ENCODE results near the gene LIPM. TPM values are rescaled to one million over a fixed set of nuclear protein-coding genes. Genes with fewer than 3 reads are reported as not detected.

The LIPM gene
- total and polyA plus RNA-seq, 8 donors, result 0.14 TPM; not detected in 7

DNA sequence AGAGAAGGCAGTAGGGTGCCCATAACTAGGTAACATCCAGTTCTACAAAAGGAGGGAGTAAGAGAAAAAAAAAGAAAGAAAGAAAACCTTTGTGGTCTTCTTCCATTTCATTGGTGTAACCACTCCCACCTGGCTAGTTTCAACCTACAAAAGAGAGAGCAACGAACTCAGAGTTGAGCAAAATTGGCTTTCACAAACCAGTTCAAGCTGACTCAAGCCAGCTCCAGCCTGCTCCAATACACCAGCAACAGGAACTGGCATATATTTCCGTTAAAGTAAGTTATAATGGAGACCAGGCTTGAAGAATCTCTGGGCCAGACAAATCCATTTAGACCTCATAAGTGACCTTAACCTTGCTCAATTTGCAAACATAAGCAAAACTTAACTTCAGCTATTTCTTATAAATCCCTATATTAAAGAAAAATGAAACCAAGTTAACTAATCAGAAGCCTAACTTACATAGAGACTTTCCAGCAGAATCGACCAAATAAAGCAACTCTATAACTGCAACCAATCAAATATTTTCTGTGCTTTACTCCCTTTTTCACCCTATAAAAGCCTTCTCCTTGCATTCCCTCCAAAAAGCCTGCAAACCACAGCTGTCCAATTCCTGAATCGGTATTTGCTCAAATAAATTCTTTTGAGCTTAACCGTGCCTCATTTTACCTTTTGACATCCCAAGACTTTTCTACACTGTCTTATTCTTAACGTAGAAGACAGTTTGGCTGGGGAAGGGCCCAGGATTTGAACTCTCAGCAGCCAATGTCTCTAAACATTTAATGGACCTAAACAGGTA is 39.0 kb downstream of the LIPM start:
- intact Hi-C loops (cut with DNase I), result no loop called here
- TF ChIP-seq, protein P1, sequence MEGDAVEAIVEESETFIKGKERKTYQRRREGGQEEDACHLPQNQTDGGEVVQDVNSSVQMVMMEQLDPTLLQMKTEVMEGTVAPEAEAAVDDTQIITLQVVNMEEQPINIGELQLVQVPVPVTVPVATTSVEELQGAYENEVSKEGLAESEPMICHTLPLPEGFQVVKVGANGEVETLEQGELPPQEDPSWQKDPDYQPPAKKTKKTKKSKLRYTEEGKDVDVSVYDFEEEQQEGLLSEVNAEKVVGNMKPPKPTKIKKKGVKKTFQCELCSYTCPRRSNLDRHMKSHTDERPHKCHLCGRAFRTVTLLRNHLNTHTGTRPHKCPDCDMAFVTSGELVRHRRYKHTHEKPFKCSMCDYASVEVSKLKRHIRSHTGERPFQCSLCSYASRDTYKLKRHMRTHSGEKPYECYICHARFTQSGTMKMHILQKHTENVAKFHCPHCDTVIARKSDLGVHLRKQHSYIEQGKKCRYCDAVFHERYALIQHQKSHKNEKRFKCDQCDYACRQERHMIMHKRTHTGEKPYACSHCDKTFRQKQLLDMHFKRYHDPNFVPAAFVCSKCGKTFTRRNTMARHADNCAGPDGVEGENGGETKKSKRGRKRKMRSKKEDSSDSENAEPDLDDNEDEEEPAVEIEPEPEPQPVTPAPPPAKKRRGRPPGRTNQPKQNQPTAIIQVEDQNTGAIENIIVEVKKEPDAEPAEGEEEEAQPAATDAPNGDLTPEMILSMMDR (IDR thresholded peaks at IDR 0.05), result no peak
- Histone ChIP-seq H3K27ac (peak overlapping the region in 1 of 2 donors; percentile 74), H3K4me1 (peaks cover 0 to 21% of the 10 kb centered on the region in 2 donors), H3K9me3 (no peaks in the 10 kb centered on the region), H3K27me3 (no peaks in the 10 kb centered on the region), H3K4me3 (no peak overlapping the region), H3K36me3 (no peaks in the 10 kb centered on the region)
- DNase-seq (no peak), ATAC-seq (no peak)

DNA sequence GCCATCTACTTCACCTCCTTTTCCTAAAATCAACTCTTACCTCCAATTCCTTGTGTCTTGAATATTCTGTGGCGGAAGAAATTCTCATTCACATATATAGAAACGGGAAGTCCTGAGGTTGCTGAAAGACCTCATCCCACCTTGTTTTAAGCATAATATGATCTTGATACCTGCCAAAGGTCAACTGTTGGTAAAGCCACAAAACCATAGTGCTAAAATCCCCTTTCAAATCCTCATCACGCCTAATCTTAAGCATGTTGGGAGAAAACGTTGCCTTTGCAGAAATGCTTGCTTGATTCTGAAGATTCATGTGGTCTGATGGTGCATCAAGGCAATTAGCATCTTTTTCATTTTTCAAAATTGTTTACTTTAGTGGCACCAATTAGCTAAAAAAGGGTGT is 40.6 kb downstream of the LIPM start:
- Histone ChIP-seq H3K4me3 (no peak overlapping the region), H3K4me1 (peaks cover 0 to 24% of the 10 kb centered on the region in 2 donors), H3K27me3 (no peaks in the 10 kb centered on the region), H3K27ac (no peak overlapping the region), H3K9me3 (no peaks in the 10 kb centered on the region), H3K36me3 (no peaks in the 10 kb centered on the region)
- DNase-seq (no peak), ATAC-seq (no peak)
- intact Hi-C loops (cut with DNase I), result no loop called here
- TF ChIP-seq, protein P1 (IDR thresholded peaks at IDR 0.05), result no peak

DNA sequence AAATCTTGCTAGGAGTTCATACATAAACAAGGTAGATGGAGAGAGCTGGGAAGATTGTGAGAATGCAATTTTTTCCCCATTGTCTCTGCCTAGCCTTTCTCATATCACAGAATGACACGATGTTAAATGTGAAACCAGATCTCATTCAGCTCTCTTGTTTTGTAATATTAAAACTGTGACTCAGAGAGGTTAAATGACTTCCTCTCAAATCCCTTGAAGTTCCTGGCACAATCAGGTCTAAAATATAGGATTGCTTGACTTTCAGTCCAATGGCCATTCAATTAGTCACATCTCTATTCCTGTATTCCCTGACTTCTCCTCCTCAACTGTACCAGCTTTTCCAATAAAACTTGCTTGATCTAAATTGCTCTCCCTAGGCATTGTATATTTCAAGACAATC is 46.0 kb downstream of the LIPM start:
- H3K9me3 ChIP-seq, result no peaks in the 10 kb centered on the region
- no peaks in the 10 kb centered on the region for H3K27me3 ChIP-seq
- ATAC-seq (peak; percentile 20), DNase-seq (no peak)
- no peaks in the 10 kb centered on the region for H3K36me3 ChIP-seq
- TF ChIP-seq, protein P1 (IDR thresholded peaks at IDR 0.05), result no peak
- peaks cover 7 to 58% of the 10 kb centered on the region in 2 donors for H3K4me1 ChIP-seq
- H3K4me3 ChIP-seq, result peak overlapping the region in 1 of 2 donors; percentile 42
- H3K27ac ChIP-seq, result peak overlapping the region in 1 of 2 donors; percentile 53
- intact Hi-C loops (cut with DNase I), result no loop called here

DNA sequence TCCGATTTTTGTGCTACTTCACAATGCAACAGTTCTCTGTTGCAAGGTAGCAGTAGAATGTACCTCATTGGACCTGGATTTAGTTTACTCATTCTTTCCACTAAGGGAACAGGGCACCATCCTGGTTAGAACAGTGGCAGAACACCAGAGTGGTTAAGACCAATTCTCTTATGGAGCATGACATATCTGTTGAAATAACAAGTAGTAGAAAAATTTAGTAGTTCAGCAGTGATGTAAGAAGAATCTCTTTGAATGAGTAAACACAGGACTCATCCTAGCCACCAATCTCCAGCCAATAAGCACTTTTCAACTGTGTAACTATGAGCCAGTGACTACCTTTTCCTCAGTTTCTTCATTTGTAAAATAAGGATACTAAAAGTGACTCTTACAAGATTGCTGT is 46.7 kb downstream of the LIPM start:
- intact Hi-C loops (cut with DNase I), result no loop called here
- H3K36me3 ChIP-seq, result no peaks in the 10 kb centered on the region
- DNase-seq (no peak), ATAC-seq (no peak)
- no peaks in the 10 kb centered on the region for H3K27me3 ChIP-seq
- no peaks in the 10 kb centered on the region for H3K9me3 ChIP-seq
- TF ChIP-seq, protein P1 (IDR thresholded peaks at IDR 0.05), result no peak
- H3K4me1 ChIP-seq, result peaks cover 7 to 65% of the 10 kb centered on the region in 2 donors
- H3K27ac ChIP-seq, result peak overlapping the region in 1 of 2 donors; percentile 83
- H3K4me3 ChIP-seq, result peak overlapping the region in 1 of 2 donors; percentile 42

DNA sequence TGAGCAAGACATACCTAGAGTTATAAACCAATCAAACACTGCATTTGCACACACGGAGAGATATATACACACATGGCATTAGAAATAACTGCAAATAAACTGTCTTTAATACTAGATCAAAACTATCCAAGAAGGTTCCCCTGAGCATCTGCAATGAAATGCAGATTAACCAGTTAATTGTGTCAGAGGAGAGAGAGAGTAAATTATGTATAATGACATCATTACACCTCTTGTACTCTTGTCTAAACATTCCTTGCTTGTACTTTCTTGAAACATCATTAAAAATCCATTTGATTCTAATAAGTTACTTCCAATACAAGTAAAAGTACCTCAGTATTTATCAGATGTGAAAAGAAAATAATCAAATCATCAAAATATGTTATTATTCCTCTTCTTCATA is 48.2 kb downstream of the LIPM start:
- Histone ChIP-seq H3K9me3 (no peaks in the 10 kb centered on the region), H3K27me3 (no peaks in the 10 kb centered on the region), H3K4me3 (peak overlapping the region in 1 of 2 donors; percentile 42), H3K4me1 (peaks cover 7 to 72% of the 10 kb centered on the region in 2 donors), H3K27ac (peak overlapping the region in 1 of 2 donors; percentile 83), H3K36me3 (no peaks in the 10 kb centered on the region)
- no peak for ATAC-seq
- TF ChIP-seq, protein P1 (IDR thresholded peaks at IDR 0.05), result no peak
- no peak for DNase-seq
- intact Hi-C loops (cut with DNase I), result no loop called here

Data from left lung (tissue), 10 donors.